Peyer's patch (tissue), 4 donors: ENCODE data around the gene TAF7L. TPM values are rescaled to one million over a fixed set of nuclear protein-coding genes. Genes with fewer than 3 reads are reported as not detected.

Experiments used
- DNase-seq, 3 donors: peaks; one replicate each; pipeline ENCODE4 v3.0.0-alpha.2; 2017 to 2019
- H3K27ac ChIP-seq, 4 donors: fragments of 200-600 bp; sonication (generic); one replicate each; pipeline ENCODE4 v1.5.1; 2016 to 2019
- H3K27me3 ChIP-seq, 2 donors: fragments of 200-600 bp; sonication (generic); one replicate each; pipeline ENCODE4 v1.5.1; 2019
- H3K36me3 ChIP-seq, 3 donors: fragments of 200-600 bp; sonication (generic); one replicate each; pipeline ENCODE4 v1.5.1; 2016 to 2019
- H3K4me1 ChIP-seq, 4 donors: fragments of 200-600 bp; sonication (generic); one replicate each; pipeline ENCODE4 v1.5.1; 2016 to 2019
- H3K4me3 ChIP-seq, 4 donors: fragments of 200-600 bp; sonication (generic); 1 replicate in 3 of 4; 2 replicates in 1 of 4; pipeline ENCODE4 v1.5.1; 2016 to 2019; ENCODE audit warnings: mild to moderate bottlenecking in 1 of 4
- H3K9me3 ChIP-seq, 4 donors: fragments of 200-600 bp; sonication (generic); one replicate each; pipeline ENCODE4 v1.5.1; 2016 to 2019; ENCODE audit warnings: mild to moderate bottlenecking in 1 of 4
- POLR2A ChIP-seq, 2 donors: fragments of 450-650 bp; IDR thresholded peaks; one replicate each; pipeline ENCODE4 v1.5.1; 2017; ENCODE audit warnings: antibody characterized with exemption in 2 of 2, mild to moderate bottlenecking in 2 of 2, moderate library complexity in 2 of 2
- small RNA-seq, 2 donors: library from RNA; depleted of rRNA; stranded (forward); fragments of <200 nt; gene quantifications; one replicate each; pipeline ENCODE3, GENCODE V24; 2016
- total RNA-seq, 4 donors: library from RNA; depleted of rRNA; stranded (reverse); fragments of >200 nt; gene quantifications; one replicate each; pipeline ENCODE4 v1.1.0, GENCODE V29; 2016
- TF ChIP-seq, protein P1 (sequence below), 6 experiments: fragments of 450-650 bp in 4 of 6; fragments of 200-600 bp in 2 of 6; sonication (generic) in 1 of 6; IDR thresholded peaks; one replicate each; pipeline ENCODE4 v1.5.1; 2017 to 2019; ENCODE audit warnings: antibody characterized with exemption in 6 of 6, mild to moderate bottlenecking in 3 of 6, moderate library complexity in 1 of 6

The TAF7L gene
- total RNA-seq, 4 donors from 2014 or later = not detected

DNA sequence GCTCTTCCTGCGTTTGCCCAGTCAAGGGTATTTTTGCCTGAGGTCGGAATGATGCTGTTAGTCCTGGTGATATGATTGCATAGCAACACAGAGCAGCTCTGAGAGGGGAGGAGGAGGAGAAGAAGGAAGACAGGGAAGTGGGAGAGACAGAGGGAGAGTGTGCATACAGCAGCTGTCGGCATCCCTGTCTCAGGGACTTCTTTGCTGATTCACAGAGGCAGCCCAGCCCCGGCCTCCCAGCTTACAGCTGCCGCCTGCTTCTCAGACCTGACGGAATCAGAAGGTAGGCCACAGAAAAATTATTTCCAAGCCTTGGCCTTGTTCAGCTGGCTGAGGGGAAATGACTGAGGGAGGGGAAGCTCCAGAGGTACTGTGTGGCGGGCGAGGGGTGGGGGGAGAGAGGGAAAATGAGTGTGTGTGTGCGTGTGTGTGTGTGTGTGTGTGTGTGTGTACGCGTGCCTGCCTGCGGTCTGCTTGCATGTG, 71.2 kb downstream of the TAF7L start:
- no peak overlapping the region for H3K27ac ChIP-seq
- H3K4me3 ChIP-seq = no peak overlapping the region
- no peaks in the 10 kb centered on the region for H3K27me3 ChIP-seq
- H3K9me3 ChIP-seq = no peaks in the 10 kb centered on the region
- no peaks in the 10 kb centered on the region for H3K4me1 ChIP-seq
- TF ChIP-seq, protein P1, sequence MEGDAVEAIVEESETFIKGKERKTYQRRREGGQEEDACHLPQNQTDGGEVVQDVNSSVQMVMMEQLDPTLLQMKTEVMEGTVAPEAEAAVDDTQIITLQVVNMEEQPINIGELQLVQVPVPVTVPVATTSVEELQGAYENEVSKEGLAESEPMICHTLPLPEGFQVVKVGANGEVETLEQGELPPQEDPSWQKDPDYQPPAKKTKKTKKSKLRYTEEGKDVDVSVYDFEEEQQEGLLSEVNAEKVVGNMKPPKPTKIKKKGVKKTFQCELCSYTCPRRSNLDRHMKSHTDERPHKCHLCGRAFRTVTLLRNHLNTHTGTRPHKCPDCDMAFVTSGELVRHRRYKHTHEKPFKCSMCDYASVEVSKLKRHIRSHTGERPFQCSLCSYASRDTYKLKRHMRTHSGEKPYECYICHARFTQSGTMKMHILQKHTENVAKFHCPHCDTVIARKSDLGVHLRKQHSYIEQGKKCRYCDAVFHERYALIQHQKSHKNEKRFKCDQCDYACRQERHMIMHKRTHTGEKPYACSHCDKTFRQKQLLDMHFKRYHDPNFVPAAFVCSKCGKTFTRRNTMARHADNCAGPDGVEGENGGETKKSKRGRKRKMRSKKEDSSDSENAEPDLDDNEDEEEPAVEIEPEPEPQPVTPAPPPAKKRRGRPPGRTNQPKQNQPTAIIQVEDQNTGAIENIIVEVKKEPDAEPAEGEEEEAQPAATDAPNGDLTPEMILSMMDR (IDR thresholded peaks at IDR 0.05) = no peak
- no peak for TF ChIP-seq POLR2A (IDR thresholded peaks at IDR 0.05)
- H3K36me3 ChIP-seq = no peaks in the 10 kb centered on the region
- DNase-seq = no peak

DNA sequence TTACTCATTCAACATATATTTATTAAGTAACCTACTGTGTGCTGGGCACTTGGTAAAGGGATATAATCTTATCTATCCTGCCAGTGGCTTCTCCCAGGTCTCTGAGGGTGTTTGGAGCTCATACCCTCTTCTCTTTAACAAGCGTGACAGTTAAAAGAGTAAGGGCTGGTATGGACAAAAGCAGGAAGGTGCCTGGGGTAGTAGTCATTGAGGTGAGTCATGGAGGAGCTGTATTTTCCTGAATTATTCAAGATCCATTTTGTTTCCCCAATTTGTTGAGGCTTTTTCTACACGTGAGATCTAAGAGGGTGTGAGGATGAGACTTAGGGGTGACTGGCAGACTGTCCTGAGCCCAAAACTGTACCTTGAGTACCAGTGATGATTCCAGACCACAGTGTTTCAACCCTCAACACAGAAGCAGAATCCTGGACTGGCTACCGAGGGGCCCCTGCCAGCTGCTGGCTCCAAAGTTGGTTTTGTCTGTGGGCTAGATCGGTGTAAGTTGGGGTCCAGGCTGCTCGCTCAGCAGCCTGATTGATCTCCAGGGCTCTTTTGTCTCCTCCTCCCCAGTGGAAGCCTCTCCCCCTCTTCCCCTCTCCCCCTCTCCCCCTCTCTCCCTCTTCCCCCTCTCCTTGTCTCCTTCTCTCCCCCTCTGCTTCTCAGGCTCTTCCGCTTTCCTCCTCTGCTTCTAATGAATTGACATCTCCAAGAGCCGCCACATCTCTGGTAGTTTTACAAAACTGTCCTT, 71.8 kb downstream of the TAF7L start, which contains the start of gene DRP2:
Gene DRP2 (plus strand): TSS at position 671 of the 748 bp plus-strand sequence. CDS start 11,862 bp downstream, outside the sequence.
- no peaks in the 10 kb centered on the region for H3K27me3 ChIP-seq
- no peak within 1 kb of the TSS for H3K27ac ChIP-seq
- no peak within 1 kb of the TSS for H3K4me3 ChIP-seq

More for the DNA sequence above, 71.8 kb downstream of the TAF7L start, which contains the start of gene DRP2:
- H3K4me1 ChIP-seq = no peaks in the 10 kb centered on the region
- no peaks in the 10 kb centered on the region for H3K36me3 ChIP-seq
- DNase-seq = no peak
- no peak for TF ChIP-seq POLR2A (IDR thresholded peaks at IDR 0.05)
- TF ChIP-seq, protein P1 (IDR thresholded peaks at IDR 0.05) = no peak
- H3K9me3 ChIP-seq = no peaks in the 10 kb centered on the region

Small RNAs within 50 kb of the gene (small RNA-seq; reads per million reads assigned to genes)
- 0 reads per million in 2 donors for gene RNU6-934P

Other genes starting within 250 kb of the TAF7L start
- 10 to 100 TPM; 19.0 to 31.0 (median 27.4) TPM for gene TRMT2B, start 239.2 kb downstream of the TAF7L start, total RNA-seq
- 1 to 10 TPM in 1 of 4 donors, under 1 TPM in 1, not detected in 2; 0.67 to 2.1 TPM for gene TMEM35A, start 212.5 kb downstream of the TAF7L start, total RNA-seq
- gene CENPI, start 193.1 kb downstream of the TAF7L start, total RNA-seq = 1 to 10 TPM; 2.5 to 5.8 (median 3.1) TPM
- gene DRP2, start 71.5 kb downstream of the TAF7L start, total RNA-seq = 1 to 10 TPM in 1 of 4 donors, under 1 TPM in 1, not detected in 2; 0.19 to 2.5 TPM
- 10 to 100 TPM in 2 of 4 donors, 1 to 10 TPM in 2; 5.2 to 11.6 (median 10.1) TPM for gene TIMM8A, start 57.4 kb upstream of the TAF7L start, total RNA-seq
- gene BTK, start 94.9 kb upstream of the TAF7L start, total RNA-seq = 10 to 100 TPM in 1 of 4 donors, 1 to 10 TPM in 2, not detected in 1; 1.4 to 66.8 (median 6.0) TPM
- gene RPL36A, start 99.7 kb upstream of the TAF7L start, total RNA-seq = 100 to 1,000 TPM; 236 to 729 (median 490) TPM
- 10 to 100 TPM; 25.6 to 53.8 (median 36.0) TPM for gene GLA, start 116.6 kb upstream of the TAF7L start, total RNA-seq
- 10 to 100 TPM; 29.4 to 64.5 (median 43.1) TPM for gene HNRNPH2, start 116.9 kb upstream of the TAF7L start, total RNA-seq
- 10 to 100 TPM; 11.8 to 20.0 (median 16.3) TPM for gene ARMCX4, start 194.1 kb upstream of the TAF7L start, total RNA-seq